Right lobe of liver (tissue), 6 donors: ENCODE measurements around the gene CRACDL. TPM values are rescaled to one million over a fixed set of nuclear protein-coding genes. Genes with fewer than 3 reads are reported as not detected.

Experiments used
- ATAC-seq, 4 donors: fragments of 200-7000 bp; cut with Tn5 transposase; one replicate each; pipeline ENCODE4 v1.9.1; 2020; ENCODE audit warnings: mild to moderate bottlenecking in 4 of 4, moderate library complexity in 4 of 4
- DNase-seq, 3 donors: peaks; one replicate each; pipeline ENCODE4 v3.0.0-alpha.2; 2020
- H3K27ac ChIP-seq, 3 donors: fragments of 200-600 bp; one replicate each; pipeline ENCODE4 v1.8.0; 2022
- H3K27me3 ChIP-seq, 2 donors: fragments of 200-600 bp; one replicate each; pipeline ENCODE4 v1.8.0; 2022
- H3K36me3 ChIP-seq, 4 donors: fragments of 200-600 bp; sonication (generic) in 1 of 4; one replicate each; pipeline versions ENCODE4 v1.5.1 to v1.8.0; 2017 to 2022; ENCODE audit warnings: control low read depth in 1 of 4
- H3K4me1 ChIP-seq, 4 donors: fragments of 200-600 bp; sonication (generic) in 1 of 4; one replicate each; pipeline versions ENCODE4 v1.5.1 to v1.8.0; 2017 to 2022; ENCODE audit warnings: control low read depth in 1 of 4
- H3K4me3 ChIP-seq, 3 donors: fragments of 200-600 bp; one replicate each; pipeline ENCODE4 v1.8.0; 2022
- H3K9me3 ChIP-seq, 4 donors: fragments of 200-600 bp; sonication (generic) in 1 of 4; one replicate each; pipeline versions ENCODE4 v1.5.1 to v1.8.0; 2017 to 2022; ENCODE audit warnings: control low read depth in 1 of 4
- POLR2A ChIP-seq: fragments of 450-650 bp; IDR thresholded peaks from one replicate; pipeline ENCODE4 v1.6.1; 2017; ENCODE audit warnings: antibody characterized with exemption, mild to moderate bottlenecking
- WGBS: methylation state at CpG from one replicate; pipeline ENCODE4 v1.1.6; 2018; ENCODE audit warnings: low coverage, low lambda C conversion rate; ENCODE audit not compliant: insufficient coverage; ENCODE audit errors: missing lambda C conversion rate; 5-methylcytosine and 5-hydroxymethylcytosine counted together
- intact Hi-C, 2 donors: fragments of 100-400 bp; cut with DNase I; formaldehyde crosslinking; loops; one replicate each; pipeline versions ENCODE4 v1.11.2 to v1.14.1; 2022
- total RNA-seq, 6 experiments: library from RNA; depleted of rRNA in 2 of 6; stranded (reverse); fragments of >200 nt in 2 of 6; fragmentation: NEBNext Ultra II Directional in 3 of 6; extraction: Animal tissue kit (Norgen Biotek cat#: 25700) in 3 of 6; gene quantifications; one replicate each; pipeline versions ENCODE4 v1.1.0 to v1.2.4, GENCODE V29; 2016 to 2023
- TF ChIP-seq, protein P1 (sequence below), 4 donors: fragments of 200-600 bp in 3 of 4; fragments of 450-650 bp in 1 of 4; IDR thresholded peaks; one replicate each; pipeline versions ENCODE4 v1.5.1 to v1.8.0; 2016 to 2022; ENCODE audit warnings: antibody characterized with exemption in 4 of 4, mild to moderate bottlenecking in 2 of 4
- donor health status: DM: no; HTN: yes; CAD: no.
- donor health status: DM: no; HTN: no; CAD: no.
- donor health status: DM: no; HTN: no; CAD: no.
- donor health status: DM: no; HTN: yes; CAD: no.
- donor health status: DM: no; HTN: yes; CAD: no.

Gene CRACDL
- total RNA-seq, 6 experiments from 2014 or later, result 0.12 to 0.56 (median 0.32) TPM

DNA sequence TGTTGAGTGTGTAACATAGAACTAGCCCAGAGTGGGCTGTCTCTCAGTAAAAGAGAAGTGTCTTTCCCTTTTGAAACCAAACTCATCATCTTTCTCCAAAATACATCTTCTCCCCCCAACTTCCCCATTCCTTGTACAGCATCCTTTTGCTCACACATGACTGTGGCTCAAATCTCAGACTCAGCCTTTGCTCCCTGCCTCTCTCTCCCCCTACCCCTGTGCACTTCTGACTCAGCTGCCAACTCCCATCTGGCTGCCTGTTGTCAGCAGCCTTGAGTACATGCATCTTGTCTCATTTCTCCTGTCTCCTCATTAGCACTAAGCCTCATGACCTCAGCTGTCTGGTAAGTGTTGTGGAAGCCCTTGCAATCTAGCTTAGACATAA, 187.0 kb downstream of the CRACDL start:
- H3K9me3 ChIP-seq, result no peaks in the 10 kb centered on the region
- H3K4me1 ChIP-seq, result no peaks in the 10 kb centered on the region
- TF ChIP-seq, protein P1, sequence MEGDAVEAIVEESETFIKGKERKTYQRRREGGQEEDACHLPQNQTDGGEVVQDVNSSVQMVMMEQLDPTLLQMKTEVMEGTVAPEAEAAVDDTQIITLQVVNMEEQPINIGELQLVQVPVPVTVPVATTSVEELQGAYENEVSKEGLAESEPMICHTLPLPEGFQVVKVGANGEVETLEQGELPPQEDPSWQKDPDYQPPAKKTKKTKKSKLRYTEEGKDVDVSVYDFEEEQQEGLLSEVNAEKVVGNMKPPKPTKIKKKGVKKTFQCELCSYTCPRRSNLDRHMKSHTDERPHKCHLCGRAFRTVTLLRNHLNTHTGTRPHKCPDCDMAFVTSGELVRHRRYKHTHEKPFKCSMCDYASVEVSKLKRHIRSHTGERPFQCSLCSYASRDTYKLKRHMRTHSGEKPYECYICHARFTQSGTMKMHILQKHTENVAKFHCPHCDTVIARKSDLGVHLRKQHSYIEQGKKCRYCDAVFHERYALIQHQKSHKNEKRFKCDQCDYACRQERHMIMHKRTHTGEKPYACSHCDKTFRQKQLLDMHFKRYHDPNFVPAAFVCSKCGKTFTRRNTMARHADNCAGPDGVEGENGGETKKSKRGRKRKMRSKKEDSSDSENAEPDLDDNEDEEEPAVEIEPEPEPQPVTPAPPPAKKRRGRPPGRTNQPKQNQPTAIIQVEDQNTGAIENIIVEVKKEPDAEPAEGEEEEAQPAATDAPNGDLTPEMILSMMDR (IDR thresholded peaks at IDR 0.05), result no peak
- TF ChIP-seq POLR2A, result no peak
- DNase-seq (no peak), ATAC-seq (peak; percentile 17 to 86 (median 67))
- intact Hi-C loops, result no loop called here
- H3K27me3 ChIP-seq, result no peaks in the 10 kb centered on the region
- H3K36me3 ChIP-seq, result no peaks in the 10 kb centered on the region
- no peak overlapping the region for H3K27ac ChIP-seq
- no peak overlapping the region for H3K4me3 ChIP-seq

DNA sequence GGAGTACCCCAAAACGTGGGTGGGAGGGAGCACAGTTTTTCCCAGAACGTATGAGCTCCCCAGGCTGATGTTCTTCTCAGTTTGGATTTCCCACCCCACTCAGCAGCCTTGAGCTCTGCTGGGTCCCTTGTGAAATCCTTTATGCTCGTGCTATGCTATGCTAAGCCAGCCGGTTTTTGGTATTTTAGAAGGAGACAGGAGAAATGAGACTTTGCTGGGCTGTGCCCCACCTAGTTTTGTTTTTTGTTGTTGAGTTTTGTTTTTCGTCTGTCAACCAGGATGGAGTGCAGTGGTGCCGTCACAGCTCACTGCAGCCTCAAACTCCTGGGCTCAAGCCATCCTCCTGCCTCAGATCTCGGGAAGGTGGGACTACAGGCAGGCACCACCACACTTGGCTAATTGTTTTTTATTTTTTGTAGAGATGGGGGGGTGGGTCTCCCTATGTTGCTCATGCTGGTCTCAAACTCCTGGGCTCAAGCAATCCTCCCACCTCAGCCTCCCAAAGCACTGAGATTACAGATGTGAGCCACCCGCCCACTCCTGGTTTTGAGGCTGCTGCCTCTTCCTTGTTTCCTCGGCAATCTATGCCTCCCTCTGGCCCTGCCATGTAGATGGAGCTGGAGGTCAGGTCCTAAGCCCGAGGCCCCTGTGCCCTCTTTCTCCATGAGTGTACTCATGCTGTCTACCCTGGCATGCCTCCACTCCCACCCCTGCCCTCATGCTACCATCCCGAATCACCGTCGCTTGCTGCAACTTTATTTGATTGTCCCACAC, 187.5 kb downstream of the CRACDL start:
- intact Hi-C loops, result no loop called here
- no peak overlapping the region for H3K27ac ChIP-seq
- H3K27me3 ChIP-seq, result no peaks in the 10 kb centered on the region
- no peak for DNase-seq
- peak in 2 of 4 donors; percentile 16 to 26 for ATAC-seq
- WGBS, result 59% methylated on average over 8 of the region's 13 CpGs
- H3K9me3 ChIP-seq, result no peaks in the 10 kb centered on the region
- TF ChIP-seq, protein P1 (IDR thresholded peaks at IDR 0.05), result no peak
- TF ChIP-seq POLR2A, result no peak
- no peak overlapping the region for H3K4me3 ChIP-seq
- no peaks in the 10 kb centered on the region for H3K36me3 ChIP-seq
- H3K4me1 ChIP-seq, result no peaks in the 10 kb centered on the region

DNA sequence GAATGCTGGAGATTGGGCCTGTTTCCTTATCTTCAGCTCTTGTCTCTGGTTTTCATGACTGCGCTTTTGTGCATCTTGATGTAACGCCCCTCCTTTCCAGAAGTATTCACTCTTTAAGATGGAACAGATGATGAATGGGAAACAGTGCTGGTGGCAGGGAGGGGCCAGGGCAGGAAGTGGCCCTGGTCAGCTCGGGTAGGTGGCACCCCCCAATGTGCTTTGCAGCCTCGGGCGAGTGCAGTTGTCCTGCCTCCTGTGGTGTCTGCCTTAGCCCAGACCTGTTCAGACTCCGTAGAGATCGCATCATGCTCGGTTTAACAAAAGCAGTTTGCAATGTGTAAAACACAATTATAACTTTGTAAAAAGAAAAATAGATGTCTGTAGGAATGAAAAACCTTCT, 188.1 kb downstream of the CRACDL start:
- H3K27me3 ChIP-seq, result no peaks in the 10 kb centered on the region
- no peaks in the 10 kb centered on the region for H3K9me3 ChIP-seq
- TF ChIP-seq, protein P1 (IDR thresholded peaks at IDR 0.05), result no peak
- TF ChIP-seq POLR2A, result no peak
- no peak overlapping the region for H3K27ac ChIP-seq
- intact Hi-C loops, result no loop called here
- no peak for ATAC-seq
- WGBS, result 66% methylated on average over 8 of the region's 8 CpGs
- no peaks in the 10 kb centered on the region for H3K36me3 ChIP-seq
- no peak for DNase-seq
- no peak overlapping the region for H3K4me3 ChIP-seq
- H3K4me1 ChIP-seq, result no peaks in the 10 kb centered on the region

DNA sequence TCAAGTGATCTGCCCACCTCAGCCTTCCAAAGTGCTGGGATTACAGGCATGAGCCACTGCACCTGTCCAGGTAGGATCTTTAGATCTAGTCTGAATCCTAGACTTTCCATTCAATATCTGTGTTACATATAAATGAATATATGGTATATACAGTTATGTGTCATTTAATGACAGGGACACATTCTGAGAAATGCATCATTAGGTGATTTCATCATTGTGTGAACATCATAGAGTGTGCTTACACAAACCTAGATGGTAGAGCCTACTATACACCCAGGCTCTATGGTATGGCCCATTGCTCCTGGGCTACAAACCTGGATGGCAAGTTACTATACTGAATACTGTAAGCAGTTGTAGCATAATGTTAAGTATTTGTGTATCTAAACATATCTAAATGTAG, 189.6 kb downstream of the CRACDL start:
- Histone ChIP-seq H3K27ac (no peak overlapping the region), H3K27me3 (no peaks in the 10 kb centered on the region), H3K4me1 (no peaks in the 10 kb centered on the region), H3K36me3 (no peaks in the 10 kb centered on the region), H3K9me3 (no peaks in the 10 kb centered on the region), H3K4me3 (no peak overlapping the region)
- no peak for ATAC-seq
- intact Hi-C loops, result no loop called here
- TF ChIP-seq, protein P1 (IDR thresholded peaks at IDR 0.05), result no peak
- TF ChIP-seq POLR2A, result no peak
- DNase-seq, result no peak

DNA sequence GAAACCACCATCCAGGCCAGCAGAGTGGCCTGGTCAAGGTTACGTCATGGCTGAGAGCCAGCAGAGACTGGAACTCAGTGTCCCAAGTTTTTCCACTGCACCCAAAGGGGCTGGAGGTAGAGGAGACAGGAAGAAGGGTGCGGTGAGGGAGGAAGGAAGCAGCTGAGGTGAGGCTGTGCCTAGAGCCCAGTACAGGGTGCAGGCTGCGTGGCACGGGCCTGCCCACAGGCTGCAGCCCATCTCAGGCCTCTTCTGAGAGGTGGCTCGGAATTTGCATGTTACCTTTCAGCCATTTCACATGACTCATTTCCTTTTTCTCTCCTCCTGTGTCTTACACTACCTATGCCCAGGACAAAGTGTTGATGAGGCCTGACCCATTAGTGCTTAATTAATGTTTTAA, 191.4 kb downstream of the CRACDL start:
- TF ChIP-seq POLR2A, result no peak
- TF ChIP-seq, protein P1 (IDR thresholded peaks at IDR 0.05), result no peak

More for the DNA sequence above, 191.4 kb downstream of the CRACDL start:
- intact Hi-C loops, result no loop called here
- no peaks in the 10 kb centered on the region for H3K9me3 ChIP-seq
- 58% methylated on average over 2 of the region's 5 CpGs for WGBS
- H3K27ac ChIP-seq, result no peak overlapping the region
- H3K4me1 ChIP-seq, result no peaks in the 10 kb centered on the region
- H3K27me3 ChIP-seq, result no peaks in the 10 kb centered on the region
- no peak overlapping the region for H3K4me3 ChIP-seq
- DNase-seq (no peak), ATAC-seq (no peak)
- H3K36me3 ChIP-seq, result no peaks in the 10 kb centered on the region
